NCI-H510A treated with DMSO at 0.1 percent for 48 hours (cell line): ENCODE results near the gene VCP.

Experiments used
- DNase-seq: peaks from one replicate; lab custom pipeline; 2025; lab: John Stamatoyannopoulos, UW

VCP gene

GRCh38 chr9:35072461-35073278 is at the start of gene VCP:
TSS of gene VCP (minus strand) at chr9:35072625. CDS start at chr9:35072353, 272 bp downstream.
- DNase-seq = peak; percentile 95

- DNase-seq = peak; percentile 83
Observed at GRCh38 chr9:35116898-35117551, 44.6 kb upstream of the VCP start.

- DNase-seq = no peak
Observed at GRCh38 chr9:35116539-35116897, 44.1 kb upstream of the VCP start.

GRCh38 chr9:35115680-35116538 is 43.5 kb upstream of the VCP start, which contains the start of gene ATOSB:
TSS of gene ATOSB (minus strand) at chr9:35115862. CDS start at chr9:35108274, 7,588 bp downstream.
- peak; percentile 95 for DNase-seq

GRCh38 chr9:35114840-35115628 is 42.6 kb upstream of the VCP start:
- no peak for DNase-seq

- DNase-seq = peak; percentile 63
Observed at GRCh38 chr9:35114113-35114839, 41.9 kb upstream of the VCP start.

GRCh38 chr9:35112257-35113020 is 40.0 kb upstream of the VCP start:
- no peak for DNase-seq

GRCh38 chr9:35111001-35111933 is 38.8 kb upstream of the VCP start:
- peak; percentile 74 for DNase-seq

- DNase-seq = no peak
Observed at GRCh38 chr9:35110327-35110761, 37.9 kb upstream of the VCP start.

GRCh38 chr9:35108946-35109575 is 36.6 kb upstream of the VCP start:
- no peak for DNase-seq

- no peak for DNase-seq
Observed at GRCh38 chr9:35108461-35108860, 36.0 kb upstream of the VCP start.

- DNase-seq = no peak
Observed at GRCh38 chr9:35107297-35108290, 35.2 kb upstream of the VCP start.

GRCh38 chr9:35106343-35106730 is 33.9 kb upstream of the VCP start:
- DNase-seq = no peak

GRCh38 chr9:35105571-35106342 is 33.3 kb upstream of the VCP start:
- no peak for DNase-seq

- no peak for DNase-seq
Observed at GRCh38 chr9:35105126-35105525, 32.7 kb upstream of the VCP start.

GRCh38 chr9:35104586-35104985 is 32.2 kb upstream of the VCP start:
- no peak for DNase-seq
